ENCODE results near the gene PCDHB2.
"Not testable (repeated sequence)": the region's sequence is repeated elsewhere in the genome, so short reads cannot be mapped to it uniquely, and the experiment has no call there.

PCDHB2 gene

GRCh38 chr5:141135718-141136266 is 41.4 kb downstream of the PCDHB2 start:
- DNase-seq = peak in 1 of 14 donors; percentile 6

- DNase-seq = not testable (repeated sequence)
These were observed 42.9 kb downstream of the PCDHB2 start for GRCh38 chr5:141137346-141137745.

All from C1 segment of cervical spinal cord (tissue), 14 donors.